NOMO-1 treated with DMSO at 0.1 percent for 48 hours (cell line): Measurements from ENCODE around the gene HSD17B8.

Experiments used
- DNase-seq: peaks from one replicate; lab custom pipeline; 2025; ENCODE audit not compliant: unreplicated experiment; lab: John Stamatoyannopoulos, UW

Gene HSD17B8

DNA sequence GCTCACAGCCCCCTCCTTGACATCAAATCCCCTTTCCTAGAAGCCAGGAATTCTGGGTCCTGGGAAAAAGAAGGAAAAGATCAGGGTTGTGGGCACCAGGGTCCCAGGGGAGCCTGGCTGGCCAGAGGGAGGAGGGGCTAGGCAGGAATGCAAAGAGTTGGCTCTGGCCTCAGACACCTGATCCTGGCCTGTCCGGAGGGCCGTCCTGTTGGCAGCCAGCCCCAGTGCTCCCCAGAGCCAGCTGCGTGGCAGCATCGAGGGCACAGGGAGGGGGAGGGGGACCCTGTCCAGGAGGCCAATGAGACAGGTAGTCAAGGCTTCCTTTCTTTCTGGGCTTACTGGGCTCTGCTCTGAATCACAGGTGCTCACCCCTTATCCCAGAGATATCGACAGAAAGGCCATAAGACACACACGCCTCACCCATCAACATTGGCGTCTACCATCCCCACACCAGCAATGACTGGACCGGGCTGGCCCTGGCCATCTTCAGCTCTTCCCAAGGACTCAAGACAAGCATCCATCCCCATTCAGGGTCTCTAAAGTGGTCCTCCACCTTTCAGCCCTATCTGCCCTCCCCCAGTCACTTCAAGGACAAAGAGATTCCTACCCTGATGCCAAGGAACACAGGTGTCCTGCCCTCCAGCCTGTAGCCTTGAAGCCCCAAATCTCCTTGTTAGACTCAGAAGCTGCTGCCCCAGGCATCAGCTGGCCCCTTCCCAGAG is 12.9 kb upstream of the HSD17B8 start:
- DNase-seq, result no peak

GRCh38 chr6:33192105-33192646 is 12.3 kb upstream of the HSD17B8 start, which contains the start of gene COL11A2:
COL11A2 (minus strand) TSS chr6:33192467; CDS start chr6:33192240, 227 bp downstream.
- no peak for DNase-seq

DNA sequence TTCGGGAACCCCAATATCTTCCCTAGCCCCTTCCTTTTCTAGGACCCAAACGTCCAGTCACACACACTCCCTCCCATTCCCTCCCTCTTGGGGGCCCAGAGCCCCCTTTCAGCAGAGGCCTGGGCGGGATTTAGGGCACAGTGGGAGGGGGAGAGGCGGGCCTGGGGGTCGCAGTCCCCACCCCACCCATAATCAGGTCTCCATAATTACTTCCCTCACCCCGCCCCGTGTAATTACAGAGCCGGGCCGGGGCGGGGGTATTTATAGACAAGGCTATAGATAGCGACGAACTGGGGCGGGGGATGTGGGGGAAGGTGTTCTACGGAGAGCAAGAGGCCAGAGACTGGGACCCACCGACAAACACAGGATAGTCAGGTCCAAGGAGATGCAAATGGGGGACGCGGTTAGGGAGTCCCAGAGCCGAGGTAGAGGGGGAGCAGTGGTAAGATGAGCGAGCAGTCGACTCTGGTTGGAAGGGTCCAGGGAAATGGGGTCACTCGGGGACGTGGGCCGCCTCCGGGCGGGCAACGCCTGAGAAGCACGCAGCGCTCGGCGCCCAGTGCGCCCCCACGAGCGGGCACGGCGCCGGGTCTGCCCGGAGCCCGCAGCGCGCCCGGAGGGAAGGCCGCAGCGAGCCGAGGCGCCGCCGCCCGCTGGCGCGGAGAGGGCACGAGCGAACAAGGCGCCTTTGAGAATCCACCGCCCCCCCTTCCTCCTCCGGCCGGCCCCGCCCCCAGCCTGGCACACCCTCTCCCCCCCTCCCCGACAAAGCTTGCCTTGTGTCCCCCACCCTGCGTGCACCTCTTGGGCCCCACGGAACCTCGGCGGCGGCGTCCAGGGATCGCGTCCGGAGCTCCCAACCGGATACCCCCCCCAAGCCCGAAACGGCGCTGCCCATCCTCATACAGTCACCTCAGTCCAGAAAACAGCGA is 11.5 kb upstream of the HSD17B8 start:
- no peak for DNase-seq

- no peak for DNase-seq
These were observed 10.8 kb upstream of the HSD17B8 start for GRCh38 chr6:33193619-33194018.

DNA sequence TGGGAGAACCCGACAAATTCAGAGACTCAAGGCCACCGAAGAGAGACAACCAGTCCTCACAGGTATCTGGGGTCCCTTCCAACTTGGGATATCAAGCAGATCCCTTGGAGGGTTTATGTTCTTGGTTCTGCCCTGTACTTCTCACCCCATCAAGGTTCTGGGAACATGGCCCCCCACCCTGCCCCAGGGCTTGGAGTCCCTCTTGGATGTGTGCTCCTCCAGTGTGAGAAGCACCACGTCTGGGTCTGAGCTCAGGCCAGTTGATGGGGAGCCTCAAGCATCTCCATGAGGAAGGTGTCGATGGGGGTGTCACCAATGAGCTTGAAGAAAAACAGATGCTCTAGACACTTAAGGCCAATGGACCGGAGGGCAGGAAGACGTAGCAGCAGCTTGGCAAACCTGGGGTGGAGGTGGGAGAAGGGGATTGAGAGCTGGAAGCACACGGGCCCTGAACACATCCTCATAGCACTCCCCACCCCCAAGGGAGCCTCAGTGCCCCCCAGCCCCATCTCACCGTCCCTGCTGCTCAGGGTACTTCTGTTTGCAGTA is 9.9 kb upstream of the HSD17B8 start:
- no peak for DNase-seq

DNA sequence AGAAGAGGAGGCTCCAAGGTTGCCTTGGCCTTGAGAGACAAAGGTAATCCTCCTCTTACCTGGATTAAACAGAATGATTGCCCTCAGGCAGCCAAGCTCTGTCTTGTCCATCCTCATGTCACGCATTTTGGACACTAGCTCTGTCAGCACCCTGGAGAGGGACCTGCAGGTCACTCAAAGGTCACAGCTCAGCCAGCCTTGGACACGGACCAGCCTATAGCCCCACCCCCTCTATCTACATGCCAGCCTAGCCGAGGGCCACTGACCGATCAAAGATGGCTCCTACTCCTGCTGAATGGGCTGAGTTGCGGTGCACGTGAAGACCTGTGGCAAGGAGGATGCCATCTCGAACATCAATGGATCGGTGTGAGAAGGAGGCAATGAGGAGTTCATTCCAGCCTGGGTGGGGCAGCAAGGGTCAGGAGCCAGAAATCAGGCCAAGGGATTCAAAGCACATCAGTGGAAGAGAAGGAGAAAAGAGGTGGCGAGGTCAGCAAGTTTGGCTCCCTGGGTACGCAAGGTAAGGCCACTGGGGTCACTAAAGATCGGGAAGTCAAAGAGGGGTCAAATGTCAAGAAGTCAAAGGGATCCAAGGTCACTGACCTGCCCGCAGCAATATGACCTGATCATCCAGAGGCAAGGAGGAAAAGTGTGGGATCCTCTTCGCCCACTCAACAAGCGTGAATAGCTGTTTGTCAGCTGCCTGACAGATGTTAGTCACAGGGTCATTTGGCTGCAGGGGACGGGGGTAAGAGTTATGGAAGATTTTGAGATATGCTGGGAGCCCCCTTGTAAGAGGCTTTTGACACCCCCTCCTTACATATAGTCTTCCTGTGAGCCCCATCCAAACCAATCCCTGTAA is 8.9 kb upstream of the HSD17B8 start:
- no peak for DNase-seq

- peak; percentile 74 for DNase-seq
These were observed 6.9 kb upstream of the HSD17B8 start for GRCh38 chr6:33197431-33198048.

GRCh38 chr6:33198159-33198852 is 6.1 kb upstream of the HSD17B8 start:
- DNase-seq, result no peak

DNA sequence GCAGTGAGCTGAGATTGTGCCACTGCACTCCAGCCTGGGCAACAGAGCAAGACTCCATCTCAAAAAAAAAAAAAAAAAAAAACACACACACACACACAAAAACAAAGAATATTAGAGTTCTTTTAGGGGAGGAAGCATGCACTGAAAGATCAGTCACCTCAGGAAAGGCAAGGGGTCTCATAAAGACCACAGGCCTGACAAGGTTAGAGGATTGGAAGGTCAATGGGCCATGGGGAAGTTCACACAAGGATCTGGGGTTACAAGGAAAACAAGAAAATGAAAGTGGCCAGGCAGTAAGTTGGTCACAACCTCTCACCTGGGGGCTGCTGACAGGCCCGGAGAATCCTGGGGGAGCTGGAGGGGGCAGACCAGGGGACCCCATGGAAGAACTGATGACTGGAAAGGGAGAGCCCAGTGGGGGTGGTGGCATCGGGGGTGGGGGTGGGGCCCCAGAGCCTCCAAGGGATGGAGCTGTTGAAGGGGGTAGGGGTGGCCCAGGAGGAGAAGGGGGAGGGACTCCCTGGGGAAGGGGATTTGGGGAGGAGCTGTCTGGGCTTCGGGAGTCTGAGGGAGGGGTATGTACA is 5.5 kb upstream of the HSD17B8 start:
- DNase-seq, result no peak

GRCh38 chr6:33199687-33200218 is 4.7 kb upstream of the HSD17B8 start:
- DNase-seq, result peak; percentile 70

- peak; percentile 93 for DNase-seq
These were observed 4.0 kb upstream of the HSD17B8 start, which contains the start of the genes RXRB and SLC39A7 for GRCh38 chr6:33200219-33201146. RXRB (minus strand) TSS chr6:33200665; CDS start chr6:33200476, 189 bp downstream. SLC39A7 (plus strand) TSS chr6:33200867; CDS start chr6:33201246, 379 bp downstream.

DNA sequence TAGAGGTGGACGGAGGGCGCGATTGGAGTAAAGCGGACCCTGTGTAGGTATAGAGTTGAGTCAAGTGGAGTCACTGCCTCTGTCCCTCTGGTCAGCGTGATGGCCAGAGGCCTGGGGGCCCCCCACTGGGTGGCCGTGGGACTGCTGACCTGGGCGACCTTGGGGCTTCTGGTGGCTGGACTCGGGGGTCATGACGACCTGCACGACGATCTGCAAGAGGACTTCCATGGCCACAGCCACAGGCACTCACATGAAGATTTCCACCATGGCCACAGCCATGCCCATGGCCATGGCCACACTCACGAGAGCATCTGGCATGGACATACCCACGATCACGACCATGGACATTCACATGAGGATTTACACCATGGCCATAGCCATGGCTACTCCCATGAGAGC is 3.3 kb upstream of the HSD17B8 start:
- no peak for DNase-seq

DNA sequence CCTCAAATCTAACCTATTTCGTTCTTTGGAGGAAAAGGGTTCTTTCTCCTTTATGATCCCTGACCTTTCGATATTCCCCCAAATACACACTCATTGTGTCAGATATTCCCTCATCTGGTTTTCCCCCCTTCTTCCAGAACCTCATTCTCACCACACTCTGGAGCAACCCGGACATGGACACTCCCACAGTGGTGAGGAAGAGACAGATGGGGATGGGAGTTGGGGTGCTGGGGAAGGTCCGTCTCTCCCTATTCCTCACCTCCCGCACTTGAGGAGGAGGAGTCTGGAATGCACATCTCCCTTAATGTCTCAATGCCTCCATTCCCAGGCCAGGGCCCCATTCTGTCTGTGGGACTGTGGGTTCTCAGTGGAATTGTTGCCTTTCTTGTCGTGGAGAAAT is 2.5 kb upstream of the HSD17B8 start:
- DNase-seq, result no peak

GRCh38 chr6:33202799-33203198 is 1.7 kb upstream of the HSD17B8 start:
- DNase-seq, result no peak

DNA sequence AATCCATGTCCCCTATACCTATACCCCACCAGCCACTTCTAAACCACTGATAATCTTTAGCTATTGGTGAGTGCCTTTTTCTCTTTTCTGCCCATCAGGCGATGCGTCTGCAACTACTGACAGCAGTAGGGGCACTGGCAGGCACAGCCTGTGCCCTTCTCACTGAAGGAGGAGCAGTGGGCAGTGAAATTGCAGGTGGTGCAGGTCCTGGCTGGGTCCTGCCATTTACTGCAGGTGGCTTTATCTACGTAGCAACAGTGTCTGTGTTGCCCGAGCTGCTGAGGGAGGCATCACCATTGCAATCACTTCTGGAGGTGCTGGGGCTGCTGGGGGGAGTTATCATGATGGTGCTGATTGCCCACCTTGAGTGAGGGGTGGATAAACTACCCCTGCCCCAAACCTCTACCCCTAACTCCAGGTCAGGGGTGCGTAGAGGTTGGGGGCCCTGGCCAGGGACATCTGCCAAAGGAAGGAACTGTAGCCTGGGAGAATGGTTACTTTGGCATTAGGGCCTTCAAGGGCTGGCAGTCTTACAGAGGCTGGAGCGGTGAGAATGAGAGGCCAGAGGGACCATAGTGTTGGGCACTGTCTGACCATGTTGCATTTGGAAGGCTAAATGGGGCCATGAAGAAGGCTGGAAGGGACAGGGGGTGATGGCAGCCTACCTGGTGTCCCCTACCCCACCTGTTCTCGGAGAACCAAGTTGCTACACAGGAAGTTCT is 851 bp upstream of the HSD17B8 start:
- no peak for DNase-seq

- no peak for DNase-seq
These were observed 365 bp upstream of the HSD17B8 start for GRCh38 chr6:33204165-33204414.
